Germinal center (tissue), 1 donor: ENCODE results near the gene MUC6.
"Not testable (repeated sequence)": the region's sequence is repeated elsewhere in the genome, so short reads cannot be mapped to it uniquely, and the experiment has no call there.

Source experiments
- DNase-seq: peaks from one replicate; pipeline ENCODE4 v3.0.0; 2012; ENCODE audit warnings: mixed read lengths, low spot score

The MUC6 gene

DNA sequence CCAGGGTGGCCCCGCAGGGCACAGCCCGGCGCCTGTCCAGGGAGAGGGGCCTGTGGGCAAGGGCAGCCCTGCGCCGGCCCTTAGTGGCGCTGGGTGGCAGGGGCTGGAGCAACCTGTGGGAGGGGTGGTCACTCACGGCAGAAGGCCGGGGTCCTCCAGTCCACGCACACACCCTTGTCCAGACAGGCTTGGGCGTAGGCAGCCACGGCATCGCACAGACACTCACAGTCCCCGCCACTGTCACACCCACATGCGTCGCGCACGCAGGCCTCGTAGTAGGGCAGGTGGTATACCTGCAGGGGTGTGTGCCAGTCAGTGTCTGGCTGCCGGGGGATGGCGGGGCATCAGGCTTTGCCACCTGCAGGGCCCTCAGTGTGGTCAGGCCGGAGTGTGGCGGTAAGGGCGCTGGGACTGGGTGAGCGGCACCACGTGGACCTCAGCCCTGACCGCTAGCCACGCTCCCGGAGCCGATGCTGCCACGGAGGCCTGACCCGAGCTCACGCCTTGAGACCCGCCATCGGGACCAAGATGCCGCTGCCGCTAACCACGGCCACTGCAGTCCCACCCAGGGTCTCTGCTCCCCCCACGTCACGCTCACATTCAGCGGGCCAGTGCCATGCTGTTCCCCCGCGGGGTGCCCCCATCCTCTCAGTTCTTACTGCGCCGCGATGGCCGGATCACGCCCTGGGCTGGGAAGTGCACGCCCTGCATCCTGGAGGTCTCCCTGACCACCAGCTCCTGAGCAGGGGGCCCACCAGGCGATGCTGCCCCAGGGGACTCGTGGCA lies 12.5 kb downstream of the MUC6 start:
- no peak for DNase-seq

DNA sequence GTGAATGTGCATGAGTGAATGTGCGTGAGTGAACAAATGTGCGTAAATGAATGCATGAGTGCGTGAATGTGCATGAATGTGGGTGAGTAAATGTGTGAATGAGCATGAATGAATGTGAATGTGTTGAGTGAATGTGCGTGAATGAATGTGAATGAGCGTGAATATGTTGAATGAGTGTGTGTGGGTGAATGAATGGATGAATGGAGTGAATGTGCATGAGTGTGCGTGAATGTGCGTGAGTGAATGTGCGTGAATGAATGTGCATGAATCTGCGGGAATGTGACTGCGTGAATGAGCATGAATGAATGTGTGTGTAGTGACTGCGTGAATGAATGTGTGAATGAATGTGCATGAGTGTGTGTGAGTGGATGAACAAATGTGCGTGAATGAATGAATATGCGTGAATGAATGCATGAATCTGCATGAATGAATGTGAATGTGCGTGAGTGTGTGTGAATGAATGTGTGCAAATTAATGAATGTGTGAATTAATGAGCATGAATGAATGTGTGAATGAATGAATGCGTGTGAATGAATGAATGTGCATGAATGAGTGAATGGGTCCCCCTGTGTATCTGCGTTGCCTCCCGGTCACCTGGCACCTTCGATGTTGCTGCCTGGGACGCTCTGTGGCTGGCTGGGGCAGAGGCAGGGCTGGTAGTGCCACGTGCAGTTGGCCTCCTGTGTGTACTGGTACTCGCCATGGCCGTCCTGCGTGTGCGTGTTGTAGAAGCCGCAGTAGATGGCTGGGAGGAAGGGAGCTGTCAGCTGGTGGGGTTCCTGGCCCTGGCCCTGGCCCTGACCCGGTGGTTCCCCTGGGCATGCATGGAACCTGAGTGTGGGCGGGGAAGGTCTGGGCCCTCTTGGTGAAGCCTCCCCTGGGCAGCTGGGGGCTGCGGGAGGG lies 13.4 kb downstream of the MUC6 start:
- DNase-seq = no peak

DNA sequence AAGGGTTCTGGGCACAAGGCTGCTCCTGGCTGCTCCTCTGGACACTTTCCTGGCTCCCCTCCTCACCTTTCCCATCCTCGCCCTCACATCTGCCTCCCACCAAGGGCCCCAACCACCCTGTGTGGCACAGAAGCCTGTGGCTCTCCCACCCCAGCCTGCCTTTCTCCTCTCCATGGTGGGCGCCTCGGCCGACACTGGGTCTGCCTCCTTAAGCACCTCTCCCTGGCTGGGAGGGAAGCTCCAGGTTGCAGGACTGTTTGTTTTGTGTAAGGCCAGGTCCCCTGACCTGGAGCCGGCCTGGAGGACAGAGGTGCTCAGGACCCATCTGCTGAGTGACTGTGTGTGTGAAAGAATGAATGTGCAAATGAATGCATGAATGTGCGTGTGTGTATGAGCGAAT lies 14.1 kb downstream of the MUC6 start:
- no peak for DNase-seq

DNA sequence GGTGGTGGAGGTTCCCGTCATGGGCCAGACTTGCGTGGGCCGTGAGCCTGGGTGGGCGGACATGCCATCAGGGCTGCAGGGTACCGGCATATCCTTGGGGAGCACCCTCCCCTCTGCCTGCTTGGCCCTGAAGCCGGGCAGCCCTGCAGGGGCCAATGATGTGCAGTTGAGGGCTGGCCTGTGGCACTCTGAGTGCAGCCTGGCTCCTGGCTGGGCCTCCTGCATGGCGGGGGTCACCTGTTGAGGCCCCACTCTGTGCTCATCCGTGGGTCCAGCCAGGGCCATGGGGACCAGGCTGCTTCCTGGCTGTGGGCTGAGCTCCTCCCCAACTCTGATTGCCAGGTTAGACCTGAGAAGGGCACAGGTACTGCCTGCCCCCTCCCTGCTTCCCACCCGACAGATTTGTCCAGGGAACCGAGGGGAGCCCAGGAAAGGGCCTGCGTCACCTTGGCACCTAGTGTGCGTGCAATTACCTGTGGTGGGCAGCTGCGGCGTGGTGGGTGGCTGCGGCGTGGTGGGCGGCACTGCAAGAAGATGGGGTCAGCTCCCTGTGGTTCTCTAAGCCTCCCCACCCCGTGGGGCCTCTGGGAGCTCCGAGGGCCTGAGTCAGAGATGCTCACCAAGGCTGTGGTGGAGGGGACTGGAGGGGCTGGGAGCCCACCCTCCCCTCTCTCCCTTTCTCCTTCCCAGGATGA lies 16.2 kb downstream of the MUC6 start:
- DNase-seq = no peak

DNA sequence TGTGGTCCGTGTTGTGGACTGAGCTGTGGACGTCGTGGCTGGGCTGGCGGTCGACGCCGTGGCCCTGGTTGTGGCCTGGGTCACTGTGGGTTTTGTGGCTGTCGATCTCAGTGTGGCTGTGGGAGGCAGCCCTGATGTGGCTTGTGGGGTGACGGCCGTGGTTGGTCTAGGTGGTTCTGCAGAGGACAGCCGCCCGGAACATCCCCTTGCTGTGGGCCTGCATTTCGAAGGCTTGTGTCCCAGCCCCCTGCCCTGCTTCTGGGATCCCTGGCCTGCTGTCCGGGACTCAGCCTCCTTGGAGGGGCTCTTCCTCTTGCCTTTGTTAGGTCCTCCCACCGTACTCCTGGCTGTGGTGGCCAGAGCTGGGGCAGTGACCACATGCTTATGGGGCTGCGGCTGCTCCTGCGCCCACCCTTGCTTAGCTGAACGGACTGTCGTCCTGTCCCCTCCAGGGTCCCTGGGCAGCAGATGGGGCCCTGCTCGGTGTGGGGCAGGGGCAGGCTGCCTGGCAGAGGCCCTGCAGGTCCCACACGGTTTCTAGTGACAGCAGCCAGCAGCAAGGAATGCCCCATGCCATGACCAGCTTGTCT lies 17.1 kb downstream of the MUC6 start:
- DNase-seq = no peak

DNA sequence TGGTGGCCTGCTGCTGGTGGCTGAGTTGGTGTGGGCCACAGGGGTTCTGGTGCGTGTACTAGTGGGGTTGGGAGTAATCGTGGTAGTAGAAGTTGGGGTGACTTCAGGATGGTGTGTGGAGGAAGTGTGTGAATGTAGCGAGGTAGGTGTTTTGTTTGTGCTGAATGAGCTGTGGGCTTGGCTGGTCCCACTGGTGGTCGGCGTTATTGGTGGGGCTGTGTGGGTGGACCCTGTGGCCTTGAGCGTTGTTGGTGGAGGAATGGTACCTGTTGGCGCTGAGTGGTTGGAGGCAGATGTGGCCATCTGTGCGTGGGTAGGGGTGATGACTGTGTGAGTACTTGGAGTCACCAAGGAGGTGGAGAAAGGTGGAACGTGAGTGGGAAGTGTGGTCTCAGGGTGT lies 18.4 kb downstream of the MUC6 start:
- no peak for DNase-seq

DNA sequence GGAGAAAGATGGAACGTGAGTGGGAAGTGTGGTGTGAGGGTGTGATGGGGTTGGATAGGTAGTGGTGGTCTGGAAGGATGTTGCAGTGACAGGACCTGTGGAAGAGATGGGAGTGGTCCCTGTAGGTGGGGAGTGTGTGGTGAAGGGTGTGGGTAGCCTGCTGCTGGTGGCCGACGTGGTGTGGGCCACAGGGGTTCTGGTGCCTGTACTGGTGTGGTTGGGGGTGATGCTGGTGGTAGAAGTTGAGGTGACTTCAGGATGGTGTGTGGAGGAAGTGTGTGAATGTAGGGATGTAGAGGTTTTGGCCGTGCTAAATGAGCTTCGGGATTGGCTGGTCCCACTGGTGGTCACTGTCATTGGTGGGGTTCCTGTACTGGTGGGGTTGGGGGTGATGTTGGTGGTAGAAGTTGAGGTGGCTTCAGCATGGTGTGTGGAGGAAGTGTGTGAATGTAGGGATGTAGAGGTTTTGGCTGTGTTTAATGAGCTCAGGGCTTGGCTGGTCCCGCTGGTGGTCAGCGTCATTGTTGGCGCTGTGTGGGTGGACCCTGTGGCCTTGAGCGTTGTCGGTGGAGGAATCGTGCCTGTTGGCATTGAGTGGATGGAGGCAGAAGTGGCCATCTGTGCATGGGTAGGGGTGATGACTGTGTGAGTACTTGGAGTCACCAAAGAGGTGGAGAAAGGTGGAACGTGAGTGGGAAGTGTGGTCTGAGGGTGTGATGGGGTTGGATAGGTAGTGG lies 19.1 kb downstream of the MUC6 start:
- DNase-seq = no peak

DNA sequence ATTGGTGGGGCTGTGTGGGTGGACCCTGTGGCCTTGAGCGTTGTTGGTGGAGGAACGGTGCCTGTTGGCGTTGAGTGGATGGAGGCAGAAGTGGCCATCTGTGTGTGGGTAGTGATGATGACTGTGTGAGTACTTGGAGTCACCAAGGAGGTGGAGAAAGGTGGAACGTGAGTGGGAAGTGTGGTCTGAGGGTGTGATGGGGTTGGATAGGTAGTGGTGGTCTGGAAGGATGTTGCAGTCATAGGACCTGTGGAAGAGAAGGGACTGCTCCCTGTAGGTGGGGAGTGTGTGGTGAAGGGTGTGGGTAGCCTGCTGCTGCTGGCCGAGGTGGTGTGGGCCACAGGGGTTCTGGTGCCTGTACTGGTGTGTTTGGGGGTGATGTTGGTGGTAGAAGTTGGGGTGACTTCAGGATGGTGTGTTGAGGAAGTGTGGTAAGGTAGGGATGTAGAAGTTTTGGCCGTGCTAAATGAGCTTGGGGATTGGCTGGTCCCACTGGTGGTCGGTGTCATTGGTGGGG lies 19.9 kb downstream of the MUC6 start:
- DNase-seq = not testable (repeated sequence)

DNA sequence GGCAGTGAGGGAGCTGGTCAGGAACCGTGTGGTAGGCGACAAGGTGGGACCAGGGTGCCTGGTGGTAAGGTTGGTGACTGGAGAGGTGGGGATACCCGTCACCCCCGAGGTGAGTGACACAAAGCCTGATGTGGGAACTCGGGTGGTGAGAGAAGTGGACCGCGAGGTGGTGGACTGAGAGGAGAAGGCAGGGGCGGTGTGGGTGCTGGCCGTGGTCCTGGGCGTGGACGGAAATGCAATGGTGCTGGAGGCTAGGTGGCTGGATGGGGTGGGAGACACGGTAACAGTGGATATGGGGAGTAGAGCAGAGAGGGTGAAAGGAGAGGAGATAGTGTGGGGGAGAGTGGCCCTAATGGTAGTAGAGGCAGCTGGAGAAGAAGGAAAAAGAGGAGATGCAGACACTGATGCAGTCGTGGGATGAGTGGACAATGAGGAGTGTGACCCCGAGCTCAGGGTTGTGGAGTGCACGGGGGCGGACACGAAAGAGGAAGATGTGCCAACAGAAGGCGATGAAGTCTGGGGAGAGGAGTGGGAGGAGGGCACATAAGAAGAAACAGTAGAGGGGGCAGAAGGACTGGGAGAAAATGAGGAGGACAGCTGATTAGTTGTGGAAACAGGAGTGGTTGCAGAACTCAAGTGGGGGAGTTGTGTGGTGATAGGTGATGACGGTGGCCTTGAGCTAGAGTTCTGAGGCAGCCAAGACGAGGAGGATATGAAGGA lies 20.5 kb downstream of the MUC6 start:
- DNase-seq = no peak

DNA sequence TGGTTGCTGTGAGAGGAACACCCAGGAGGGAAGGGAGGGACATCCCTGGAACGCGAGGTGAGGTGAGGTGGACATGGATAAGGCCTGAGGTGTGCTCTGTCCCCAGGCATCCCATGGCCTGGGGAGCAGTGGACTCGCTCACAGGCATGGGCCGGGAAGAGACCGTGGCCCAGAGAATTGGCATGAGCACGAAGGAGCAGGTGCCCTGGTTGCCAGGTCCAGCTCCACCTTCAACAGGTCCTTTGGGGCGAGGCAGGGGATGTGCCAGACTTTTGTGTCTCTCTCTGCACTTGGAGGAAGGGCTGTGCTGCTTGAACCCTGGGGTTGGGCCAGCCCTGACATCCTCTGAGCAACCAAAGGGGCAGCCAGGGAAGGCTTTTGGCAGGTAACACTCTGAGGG lies 21.5 kb downstream of the MUC6 start:
- DNase-seq = no peak

DNA sequence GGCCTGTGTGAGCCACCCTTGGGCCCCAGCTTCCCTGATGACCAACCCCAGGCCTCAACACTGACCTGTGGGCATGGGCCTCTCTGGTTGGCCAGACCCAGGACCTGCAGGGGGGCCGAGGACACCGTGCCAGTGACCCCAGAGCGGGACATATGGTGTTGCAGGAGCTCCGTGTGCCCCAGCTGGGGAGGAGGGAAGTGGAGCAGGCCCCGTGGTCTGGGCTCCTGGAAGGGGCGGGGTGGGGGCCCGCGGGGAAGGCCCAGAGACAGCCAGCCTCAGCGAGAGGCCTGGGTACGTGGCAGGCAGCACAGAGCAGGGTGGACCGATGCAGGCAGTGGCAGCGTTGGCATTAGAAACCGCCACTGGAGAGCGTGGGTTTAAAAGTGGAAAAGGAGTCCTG lies 22.2 kb downstream of the MUC6 start:
- DNase-seq = no peak

DNA sequence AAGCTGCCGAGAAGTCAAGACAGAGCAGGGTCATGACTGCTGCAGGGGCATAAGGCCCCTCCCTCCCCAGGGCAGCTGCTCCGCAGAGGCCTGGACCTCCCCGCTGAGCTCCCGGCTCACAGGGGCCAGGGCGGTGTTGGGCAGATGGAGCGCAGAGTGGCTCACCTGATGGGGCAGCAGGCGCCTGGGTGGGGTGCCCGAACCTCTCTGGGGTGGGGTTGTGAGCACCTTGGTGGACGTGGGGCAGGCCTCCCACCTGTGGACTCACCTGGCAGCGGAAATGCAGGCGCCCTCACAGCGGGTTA lies 22.9 kb downstream of the MUC6 start:
- DNase-seq = no peak

DNA sequence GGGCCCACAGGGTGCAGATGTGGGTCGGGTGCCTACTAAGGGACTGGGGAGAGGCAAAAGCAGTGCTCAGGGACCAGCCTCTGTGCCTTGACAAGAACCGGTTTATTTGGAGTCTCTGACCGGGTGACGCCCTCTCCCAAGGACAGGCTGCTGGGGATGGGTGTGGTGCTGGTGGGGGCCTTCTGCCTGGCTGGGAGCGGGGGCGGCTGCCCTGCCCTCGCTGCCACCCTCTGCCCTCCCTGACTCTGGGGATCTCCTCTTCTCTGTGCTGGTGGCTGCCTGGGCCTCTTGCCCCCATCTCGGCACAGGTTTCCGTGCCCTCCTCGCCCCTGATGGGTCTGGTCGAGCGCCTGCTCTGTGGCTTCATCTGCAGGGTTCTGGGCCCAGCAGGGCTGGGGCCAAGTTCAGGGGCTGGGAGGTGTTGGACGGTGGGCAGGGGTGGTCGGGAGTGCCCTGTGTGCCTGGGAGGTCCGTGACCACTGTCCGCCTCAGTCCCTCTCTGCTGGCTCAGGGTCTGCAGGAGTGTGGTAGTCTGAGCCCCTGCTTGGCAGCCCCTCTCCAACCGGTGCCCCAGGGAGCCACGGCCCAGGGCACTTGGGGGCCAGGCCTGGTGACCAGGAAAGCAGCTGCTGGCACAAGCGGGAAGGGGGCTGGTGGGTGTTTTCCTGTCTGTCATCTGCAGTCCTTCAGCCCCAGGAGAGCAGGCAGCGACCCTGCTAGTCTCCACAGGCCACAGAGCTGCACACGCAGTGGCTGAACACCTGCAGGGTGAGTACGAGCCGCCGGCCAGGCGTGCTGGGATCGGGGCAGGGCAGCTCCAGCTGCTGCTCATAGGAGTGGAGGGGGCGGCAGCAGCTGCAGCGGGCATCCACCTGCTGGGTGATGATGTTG lies 23.5 kb downstream of the MUC6 start:
- no peak for DNase-seq

DNA sequence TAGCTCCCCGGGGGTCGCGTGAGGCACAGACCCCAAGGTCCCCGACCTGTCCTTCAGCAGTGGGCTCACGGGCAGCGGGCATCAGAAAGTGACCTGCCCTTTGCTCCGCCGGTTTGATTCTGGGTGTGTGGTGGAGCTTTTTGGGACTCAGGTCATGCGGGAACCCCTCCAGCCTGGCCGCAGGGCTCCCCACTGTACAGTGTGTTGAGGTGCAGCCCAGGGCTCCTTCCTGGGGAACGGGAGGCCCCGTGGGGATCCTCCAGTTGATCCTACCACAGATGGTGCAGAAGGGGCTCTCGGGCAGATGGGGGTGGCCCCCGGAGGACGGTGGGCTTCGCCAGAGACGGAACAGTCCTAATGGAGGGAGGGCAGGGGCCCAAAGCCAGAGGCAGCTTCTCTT lies 24.2 kb downstream of the MUC6 start:
- DNase-seq = no peak

DNA sequence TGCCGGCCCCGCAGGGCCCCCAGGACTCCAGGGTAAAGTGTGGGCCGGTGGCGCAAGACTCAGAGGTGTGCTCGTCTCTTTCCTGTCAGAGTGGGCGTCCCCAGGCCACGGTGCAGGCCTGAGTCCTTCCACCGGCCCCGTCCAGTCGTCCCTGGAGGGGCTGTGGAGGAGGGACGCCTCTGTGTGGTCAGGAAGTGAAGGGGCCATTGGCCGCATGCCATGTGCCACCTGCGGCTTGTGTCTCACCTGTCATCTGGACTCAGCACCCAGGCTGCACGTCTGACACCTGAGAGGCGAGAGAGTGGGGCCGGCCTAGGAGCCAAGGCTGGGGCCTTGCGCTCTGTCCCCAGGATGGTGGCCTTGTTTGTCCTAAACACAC lies 25.2 kb downstream of the MUC6 start:
- no peak for DNase-seq

DNA sequence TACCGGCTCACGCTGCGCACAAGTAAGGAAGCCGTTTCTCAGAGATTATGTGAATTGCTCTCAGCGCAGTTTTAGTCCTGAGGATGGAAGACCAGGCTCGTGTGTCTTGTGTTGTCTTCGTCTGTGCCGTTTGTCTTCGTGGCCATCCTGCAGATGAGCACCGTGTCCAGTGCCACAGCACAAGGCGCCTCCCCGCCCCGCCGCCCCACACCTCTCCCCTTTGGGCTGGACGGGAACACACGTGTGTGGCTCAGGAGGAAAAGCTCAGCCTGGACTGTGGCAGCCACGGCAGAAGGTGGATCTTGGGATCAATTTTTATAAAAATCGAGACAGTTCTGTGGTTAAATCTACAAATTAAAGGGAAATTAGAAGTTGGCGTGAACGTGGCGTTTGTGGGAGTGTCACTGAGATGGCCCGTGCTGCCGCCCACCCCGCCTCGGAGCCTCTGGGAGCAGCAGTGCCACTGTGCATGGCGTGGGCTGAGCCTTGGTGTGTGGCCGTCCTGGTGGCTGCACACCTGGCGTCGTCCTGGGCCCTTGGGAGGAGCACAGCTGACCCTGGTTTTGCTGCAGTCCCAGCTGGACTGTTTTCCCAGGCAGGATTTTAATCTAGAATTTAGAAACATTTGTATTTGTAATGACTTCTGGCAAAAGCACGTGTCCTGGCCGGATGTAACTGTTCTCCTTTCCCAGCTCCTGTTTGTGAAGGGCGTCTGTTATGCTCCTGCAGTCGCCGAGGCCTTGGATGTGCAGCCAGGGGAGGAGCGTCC lies 25.8 kb downstream of the MUC6 start:
- no peak for DNase-seq

DNA sequence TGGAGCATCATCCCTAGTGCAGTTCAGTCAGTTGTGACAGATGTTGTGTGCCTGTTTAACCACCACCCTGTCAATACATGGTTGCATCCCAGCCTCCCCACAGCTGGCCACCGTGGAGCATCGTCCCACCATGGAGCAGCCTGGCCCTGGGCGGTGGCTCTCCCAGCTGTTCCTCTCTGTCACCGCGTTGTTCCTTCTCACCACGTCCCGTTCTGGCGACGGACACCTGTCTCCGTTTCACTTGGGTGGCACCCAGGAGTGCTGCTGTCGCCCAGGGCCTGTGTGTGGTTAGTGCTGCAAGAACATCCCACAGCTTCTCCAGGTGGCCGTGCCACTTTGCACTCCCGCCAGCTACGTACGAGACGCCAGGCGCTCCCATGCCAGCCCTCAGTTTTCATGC lies 26.5 kb downstream of the MUC6 start:
- no peak for DNase-seq

DNA sequence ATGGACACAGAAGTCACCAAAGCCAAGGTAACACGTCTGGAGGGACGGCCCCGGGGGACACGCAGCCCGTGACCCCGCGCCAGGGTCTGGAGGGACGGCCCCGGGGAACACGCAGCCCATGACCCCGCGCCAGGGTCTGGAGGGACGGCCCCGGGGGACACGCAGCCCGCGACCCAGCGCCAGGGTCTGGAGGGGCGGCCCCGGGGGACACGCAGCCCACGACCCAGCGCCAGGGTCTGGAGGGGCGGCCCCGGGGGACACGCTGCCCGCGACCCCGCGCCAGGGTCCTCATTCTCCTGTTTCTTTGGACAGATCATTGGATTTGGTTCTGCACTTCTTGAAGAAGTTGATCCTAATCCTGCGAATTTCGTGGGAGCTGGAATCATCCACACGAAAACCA lies 27.1 kb downstream of the MUC6 start:
- DNase-seq = no peak

DNA sequence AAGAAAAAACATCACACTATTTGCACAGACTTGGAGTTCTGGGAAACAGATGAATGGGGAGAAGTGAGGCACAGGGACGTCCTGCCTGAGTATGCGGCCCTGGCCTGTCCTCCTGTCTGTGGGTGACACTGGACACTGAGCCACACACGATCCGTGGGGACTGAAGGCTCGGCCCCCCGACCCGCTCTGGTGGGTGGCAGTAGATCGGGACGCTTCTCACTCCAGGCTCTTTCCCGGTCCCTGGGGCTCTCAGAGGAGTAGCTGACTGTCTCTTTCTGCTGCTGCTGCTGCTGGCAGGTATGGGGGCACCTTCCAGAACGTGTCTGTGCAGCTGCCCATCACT lies 27.7 kb downstream of the MUC6 start:
- no peak for DNase-seq
